Measurements from ENCODE around the gene UBE2L5.

The UBE2L5 gene

DNA sequence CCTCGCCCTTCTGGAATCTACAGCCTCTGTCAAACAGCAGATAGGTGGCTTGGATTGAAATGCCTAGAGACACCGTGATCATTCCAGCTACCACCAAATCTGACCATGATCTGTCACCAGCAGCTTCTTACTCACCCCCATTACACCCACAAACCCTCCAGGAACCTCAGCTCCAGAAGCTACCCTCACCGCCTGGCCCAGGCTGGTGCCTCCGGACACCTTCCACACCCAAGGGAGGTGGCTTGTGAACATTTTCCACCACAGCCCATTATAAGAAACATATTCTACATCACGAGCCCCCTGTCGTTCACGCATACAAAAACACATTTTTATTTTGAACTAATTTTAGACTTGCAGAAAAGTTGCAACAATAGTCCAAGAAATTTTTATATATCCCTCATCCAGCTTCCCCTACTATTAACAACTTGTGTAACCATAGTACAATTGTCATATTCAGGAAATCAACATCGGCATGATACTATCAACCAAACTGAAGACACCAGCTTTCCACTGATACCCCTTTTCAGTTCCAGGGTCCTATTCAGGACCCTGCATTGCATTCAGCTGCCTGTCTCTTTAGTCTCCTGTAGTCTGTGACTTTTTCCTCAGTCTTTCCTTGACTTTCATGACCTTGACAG, 15.4 kb upstream of the UBE2L5 start:
- DNase-seq: no peak

DNA sequence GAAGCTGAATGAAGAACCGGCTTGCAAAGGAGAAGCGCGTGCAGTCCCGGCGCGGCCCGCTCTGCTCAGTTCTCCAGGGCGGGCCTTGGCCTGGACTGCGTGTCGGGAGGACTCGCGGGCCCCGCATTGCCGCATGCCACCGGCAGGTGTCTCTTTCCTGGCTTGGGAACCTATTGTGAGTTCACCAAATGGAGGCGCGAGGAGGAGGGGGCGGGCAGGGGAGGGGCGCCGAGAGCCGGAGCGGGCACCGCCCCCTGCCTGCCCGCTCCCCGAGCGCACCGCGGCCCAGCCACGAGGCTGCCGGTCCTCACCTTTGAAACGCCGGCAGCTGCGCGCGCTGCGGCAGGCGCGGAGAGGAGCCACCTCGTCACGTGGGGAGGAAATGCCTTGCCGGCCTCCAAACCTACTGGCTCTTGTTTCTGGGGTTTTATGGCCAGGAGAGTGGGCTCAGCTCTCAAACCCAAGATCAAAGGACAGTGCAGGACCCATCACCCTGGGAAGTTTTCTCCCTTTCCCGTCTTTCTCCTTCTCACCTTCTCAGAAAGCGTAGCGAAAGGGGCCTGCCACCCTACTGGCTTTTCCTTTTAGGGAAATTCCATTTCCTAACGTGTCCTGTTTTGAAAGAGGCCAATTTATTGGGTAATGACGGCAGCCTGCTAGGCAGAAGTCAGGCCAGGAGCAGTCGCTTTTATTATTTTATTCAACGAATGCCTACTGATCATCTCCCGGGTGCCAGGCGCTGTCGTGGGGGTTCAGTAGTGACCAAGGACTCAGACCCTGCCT, 13.8 kb upstream of the UBE2L5 start:
- peak; percentile 94 for DNase-seq

GRCh38 chr13:30409886-30410704, 12.2 kb upstream of the UBE2L5 start:
- no peak for DNase-seq

- no peak for DNase-seq
Observed at GRCh38 chr13:30410705-30411125, 11.6 kb upstream of the UBE2L5 start.

GRCh38 chr13:30412346-30412745, 9.9 kb upstream of the UBE2L5 start:
- DNase-seq: no peak

DNA sequence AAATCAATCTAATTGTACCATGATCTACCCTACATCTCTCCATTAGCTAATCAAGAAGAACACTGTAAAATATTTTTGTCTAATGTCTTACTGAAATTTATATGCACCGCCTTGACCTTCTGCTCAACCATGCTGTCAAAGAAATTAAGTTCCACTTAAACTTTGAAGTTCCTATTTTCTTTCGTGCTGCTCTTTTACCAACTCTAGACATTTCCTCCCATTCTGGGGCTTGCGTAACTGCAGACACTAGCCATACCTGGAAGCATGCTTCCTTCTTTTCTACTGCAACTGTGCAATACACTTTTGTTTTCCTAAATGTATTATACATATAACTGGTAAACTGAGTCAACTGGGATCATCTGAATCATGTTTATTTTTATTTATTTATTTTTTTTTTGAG, 8.5 kb upstream of the UBE2L5 start:
- no peak for DNase-seq

DNA sequence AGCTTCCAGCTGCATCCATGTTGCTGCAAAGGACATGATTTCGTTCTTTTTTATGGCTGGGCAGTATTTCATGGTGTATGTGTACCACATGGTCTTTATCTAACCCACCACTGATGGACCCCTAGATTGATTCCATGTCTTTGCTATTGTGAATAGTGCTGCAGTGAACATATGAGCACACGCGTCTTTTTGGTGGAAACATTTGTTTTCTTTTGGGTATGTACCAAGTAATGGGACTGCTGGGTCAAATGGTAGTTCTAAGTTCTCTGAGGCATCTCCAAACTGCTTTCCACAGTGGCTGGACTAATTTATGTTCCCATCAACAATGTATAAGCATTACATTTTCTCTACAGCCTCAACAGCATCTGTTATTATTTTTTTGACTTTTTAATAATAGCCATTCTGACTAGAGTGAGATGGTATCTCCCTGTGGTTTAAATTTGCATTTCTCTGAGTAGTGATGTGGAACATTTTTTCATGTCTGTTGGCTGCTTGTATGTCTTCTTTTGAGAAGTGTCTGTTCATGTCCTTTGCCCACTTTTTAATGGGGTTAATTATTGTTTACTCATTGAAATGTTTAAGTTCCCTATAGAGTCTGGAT, 6.8 kb upstream of the UBE2L5 start:
- DNase-seq: no peak

- no peak for DNase-seq
Observed at GRCh38 chr13:30416471-30416870, 5.8 kb upstream of the UBE2L5 start.

DNA sequence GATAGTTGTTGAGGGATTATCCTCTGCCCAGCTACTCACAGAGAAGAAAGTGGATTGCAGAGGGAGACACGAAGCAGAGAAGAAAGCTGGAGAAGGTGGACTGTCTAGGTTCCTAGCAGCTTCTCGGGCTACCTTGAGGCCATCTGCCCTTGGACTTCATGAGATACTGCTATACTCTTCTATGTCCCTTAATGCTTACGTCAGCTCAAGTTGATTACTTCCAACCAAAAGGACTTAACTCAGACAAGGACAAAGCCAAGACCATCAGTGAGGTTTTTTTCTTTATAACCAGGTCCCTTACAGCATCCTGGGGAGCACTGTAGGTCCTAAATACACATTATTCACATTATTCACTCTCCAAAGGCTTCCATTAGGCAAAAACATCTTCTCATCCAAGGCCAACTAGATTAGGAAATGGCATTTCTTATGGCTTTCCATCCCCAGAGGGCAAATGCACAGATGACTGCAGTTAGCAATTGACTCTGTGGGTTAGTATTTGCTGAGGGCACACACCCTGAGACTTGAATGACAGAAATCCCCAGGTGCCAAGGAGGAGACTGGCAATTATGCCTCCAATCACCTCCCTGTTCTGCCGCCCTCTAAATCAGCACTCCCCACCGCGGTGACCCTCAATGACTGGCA, 4.1 kb upstream of the UBE2L5 start:
- DNase-seq: no peak

DNA sequence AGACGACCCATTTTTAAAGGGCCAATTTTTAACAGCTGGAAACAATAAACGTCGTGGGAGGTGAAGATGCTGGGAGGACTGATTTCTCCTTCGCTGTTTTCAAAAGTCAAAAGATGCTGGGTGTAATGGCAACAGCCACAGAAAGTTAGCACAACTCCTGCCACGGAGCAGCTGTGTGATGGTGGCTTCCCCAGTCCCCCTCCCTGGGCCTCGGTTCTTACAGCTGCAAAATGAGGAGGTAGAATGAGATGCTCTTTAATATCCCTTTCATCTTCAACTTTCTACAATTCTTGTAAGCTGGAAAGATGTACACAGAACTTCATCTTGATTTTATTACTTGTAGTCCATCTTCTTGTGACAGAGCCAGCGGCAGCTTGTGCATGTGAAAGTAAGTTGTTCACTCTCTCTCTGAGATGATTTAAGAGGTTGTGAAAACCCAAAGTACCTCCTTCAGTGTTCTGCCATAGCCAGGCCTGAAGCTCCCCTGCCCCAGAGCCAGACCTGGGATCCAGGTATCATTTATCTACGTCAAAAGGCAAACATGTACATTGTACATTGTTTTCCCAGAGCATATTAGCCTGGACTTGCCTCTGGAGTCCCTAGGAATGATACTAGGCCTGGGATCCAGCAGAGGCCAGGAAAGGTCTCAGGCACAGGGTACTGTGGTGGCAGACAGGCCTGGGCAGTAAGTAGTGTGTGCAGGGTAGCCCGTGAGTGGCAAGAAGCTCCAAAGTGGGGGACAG, 3.4 kb upstream of the UBE2L5 start:
- no peak for DNase-seq

- DNase-seq: peak; percentile 70
Observed at GRCh38 chr13:30421093-30422053, 920 bp upstream of the UBE2L5 start.

- no peak for DNase-seq
Observed at GRCh38 chr13:30423891-30424290, 1.6 kb downstream of the UBE2L5 start.

- DNase-seq: no peak
Observed at GRCh38 chr13:30429235-30429634, 6.9 kb downstream of the UBE2L5 start.

- no peak for DNase-seq
Observed at GRCh38 chr13:30429721-30430694, 7.7 kb downstream of the UBE2L5 start.

GRCh38 chr13:30431269-30431940, 9.1 kb downstream of the UBE2L5 start:
- DNase-seq: no peak

GRCh38 chr13:30435911-30436451, 13.7 kb downstream of the UBE2L5 start:
- DNase-seq: no peak

- no peak for DNase-seq
Observed at GRCh38 chr13:30437177-30437576, 14.9 kb downstream of the UBE2L5 start.

- no peak for DNase-seq
Observed at GRCh38 chr13:30438286-30438685, 16.0 kb downstream of the UBE2L5 start.

Measured in activated CD8-positive, alpha-beta memory T cell treated with anti-CD3 and anti-CD28 coated beads, Interleukin-2, amount 50 U/mL, for 48 hours (primary cell).